Caco-2 (cell line): Measurements from ENCODE around the gene TTC39B. TPM values are rescaled to one million over a fixed set of nuclear protein-coding genes. Genes with fewer than 3 reads are reported as not detected.

ENCODE experiments used
- BruUV-seq: library from RNA; stranded (reverse); fragments of 400-500 nt; replicated peaks from 2 replicates; lab custom pipeline; 2021; lab: Mats Ljungman, UMichigan
- CTCF ChIA-PET: fragments of 300-600 bp; sonication (Branson Sonifier 250); formaldehyde crosslinking; loops from one replicate; lab custom pipeline; 2022; ENCODE audit warnings: antibody characterized with exemption; lab: Charles Lee
- POLR2A ChIA-PET: fragments of 300-600 bp; sonication (Branson Sonifier 250); formaldehyde crosslinking; loops from one replicate; lab custom pipeline; 2022; ENCODE audit warnings: antibody characterized with exemption; lab: Charles Lee
- DNase-seq, 2 experiments: peaks; one replicate each; pipeline versions ENCODE4 v3.0.0 to v3.0.0-alpha.2; 2020 to 2022
- H3K27me3 ChIP-seq: replicated peaks from 2 replicates; pipeline ENCODE4 v1.6.0; 2011; ENCODE audit warnings: low read length; ENCODE audit not compliant: control insufficient read depth, insufficient read depth
- H3K36me3 ChIP-seq: 2 replicates; pipeline ENCODE4 v1.5.1; 2011; ENCODE audit warnings: low read length; ENCODE audit not compliant: control insufficient read depth, insufficient read depth
- H3K4me1 ChIP-seq: fragments of 250-450 bp; sonication (Bioruptor Pico); 2 replicates; pipeline ENCODE4 v1.5.1; 2020; ENCODE audit warnings: mild to moderate bottlenecking
- H3K4me3 ChIP-seq: 2 replicates; pipeline ENCODE4 v1.5.1; 2011; ENCODE audit warnings: low read depth, mild to moderate bottlenecking, control low read depth, low read length
- H3K9me3 ChIP-seq: fragments of 250-450 bp; sonication (Bioruptor Pico); 2 replicates; pipeline ENCODE4 v1.5.1; 2020; ENCODE audit warnings: mild to moderate bottlenecking, moderate library complexity
- H3K27ac Mint-ChIP-seq: one replicate; pipeline ENCODE4 v1.8.0; 2022; ENCODE audit warnings: mixed read lengths; ENCODE audit not compliant: unreplicated experiment
- H3K27me3 Mint-ChIP-seq: one replicate; pipeline ENCODE4 v1.8.0; 2022; ENCODE audit warnings: mixed read lengths; ENCODE audit not compliant: insufficient read depth, unreplicated experiment
- H3K36me3 Mint-ChIP-seq: one replicate; pipeline ENCODE4 v1.8.0; 2022; ENCODE audit warnings: mild to moderate bottlenecking, mixed read lengths; ENCODE audit not compliant: insufficient read depth, unreplicated experiment
- H3K4me1 Mint-ChIP-seq: one replicate; pipeline ENCODE4 v1.8.0; 2022; ENCODE audit warnings: low read depth, mixed read lengths; ENCODE audit not compliant: unreplicated experiment
- H3K4me3 Mint-ChIP-seq: one replicate; pipeline ENCODE4 v1.8.0; 2022; ENCODE audit warnings: mild to moderate bottlenecking, moderate library complexity, mixed read lengths; ENCODE audit not compliant: unreplicated experiment
- H3K9me3 Mint-ChIP-seq: one replicate; pipeline ENCODE4 v1.8.0; 2022; ENCODE audit warnings: mixed read lengths; ENCODE audit not compliant: unreplicated experiment
- intact Hi-C: fragments of 100-400 bp; cut with micrococcal nuclease; formaldehyde crosslinking; loops from one replicate; pipeline ENCODE4 v1.10.0; 2022; ENCODE audit not compliant: unreplicated experiment
- total RNA-seq: library from RNA; stranded (reverse); gene quantifications from 2 replicates; pipeline ENCODE4 v1.2.3, GENCODE V29; 2022
- TF ChIP-seq, protein P1 (sequence below), 2 experiments: fragments of 200-600 bp in 1 of 2; IDR thresholded peaks; 1 replicate in 1 of 2; 2 replicates in 1 of 2; pipeline versions ENCODE4 v1.5.1 to v1.8.0; 2011 to 2022; ENCODE audit warnings: antibody characterized with exemption in 1 of 2, control low read depth in 1 of 2, inconsistent platforms in 1 of 2, low read depth in 1 of 2, low read length in 1 of 2, mild to moderate bottlenecking in 1 of 2, moderate library complexity in 1 of 2; ENCODE audit not compliant: insufficient read depth in 1 of 2, severe bottlenecking in 1 of 2, unreplicated experiment in 1 of 2

Gene TTC39B
- total RNA-seq, 1 experiment from 2014 or later: 6.9 TPM

DNA sequence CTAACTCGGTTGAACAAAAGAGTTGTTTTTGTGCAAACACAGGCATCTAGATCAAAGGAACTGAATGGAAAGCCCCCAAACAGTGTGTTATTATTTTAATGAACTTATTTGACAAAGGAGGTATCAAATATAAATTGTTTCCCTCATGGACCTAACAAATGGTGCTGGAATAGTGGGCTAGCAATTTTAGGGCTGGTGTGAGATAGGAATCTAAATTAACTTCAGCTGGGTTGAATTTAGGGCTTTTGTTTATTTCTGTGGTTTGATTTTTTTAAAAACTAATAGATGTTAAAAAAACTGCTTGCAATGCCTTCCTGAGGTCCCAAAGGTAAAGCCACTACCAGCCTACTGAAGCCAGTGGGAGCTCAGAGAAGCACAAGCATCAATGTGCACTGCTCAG lies 42.1 kb downstream of the TTC39B start:
- intact Hi-C loops: no loop called here
- TF ChIP-seq, protein P1, sequence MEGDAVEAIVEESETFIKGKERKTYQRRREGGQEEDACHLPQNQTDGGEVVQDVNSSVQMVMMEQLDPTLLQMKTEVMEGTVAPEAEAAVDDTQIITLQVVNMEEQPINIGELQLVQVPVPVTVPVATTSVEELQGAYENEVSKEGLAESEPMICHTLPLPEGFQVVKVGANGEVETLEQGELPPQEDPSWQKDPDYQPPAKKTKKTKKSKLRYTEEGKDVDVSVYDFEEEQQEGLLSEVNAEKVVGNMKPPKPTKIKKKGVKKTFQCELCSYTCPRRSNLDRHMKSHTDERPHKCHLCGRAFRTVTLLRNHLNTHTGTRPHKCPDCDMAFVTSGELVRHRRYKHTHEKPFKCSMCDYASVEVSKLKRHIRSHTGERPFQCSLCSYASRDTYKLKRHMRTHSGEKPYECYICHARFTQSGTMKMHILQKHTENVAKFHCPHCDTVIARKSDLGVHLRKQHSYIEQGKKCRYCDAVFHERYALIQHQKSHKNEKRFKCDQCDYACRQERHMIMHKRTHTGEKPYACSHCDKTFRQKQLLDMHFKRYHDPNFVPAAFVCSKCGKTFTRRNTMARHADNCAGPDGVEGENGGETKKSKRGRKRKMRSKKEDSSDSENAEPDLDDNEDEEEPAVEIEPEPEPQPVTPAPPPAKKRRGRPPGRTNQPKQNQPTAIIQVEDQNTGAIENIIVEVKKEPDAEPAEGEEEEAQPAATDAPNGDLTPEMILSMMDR (IDR thresholded peaks at IDR 0.05; ENCODE audit: insufficient read depth in 1 of 2, low read depth in 1 of 2, low read length in 1 of 2, severe bottlenecking in 1 of 2, unreplicated experiment in 1 of 2): no peak
- H3K36me3 ChIP-seq: no peaks in the 10 kb centered on the region
- Mint-ChIP-seq H3K27ac (no peak overlapping the region), H3K4me1 (no peaks in the 10 kb centered on the region), H3K4me3 (no peak overlapping the region), H3K36me3 (no peaks in the 10 kb centered on the region), H3K9me3 (no peaks in the 10 kb centered on the region), H3K27me3 (no peaks in the 10 kb centered on the region)
- no TSS peak for BruUV-seq
- no peaks in the 10 kb centered on the region for H3K4me1 ChIP-seq
- CTCF ChIA-PET: no interaction called here
- no peaks in the 10 kb centered on the region for H3K9me3 ChIP-seq
- no peak overlapping the region for H3K4me3 ChIP-seq
- H3K27me3 ChIP-seq: no peaks in the 10 kb centered on the region
- no peak for DNase-seq
- POLR2A ChIA-PET: no interaction called here

DNA sequence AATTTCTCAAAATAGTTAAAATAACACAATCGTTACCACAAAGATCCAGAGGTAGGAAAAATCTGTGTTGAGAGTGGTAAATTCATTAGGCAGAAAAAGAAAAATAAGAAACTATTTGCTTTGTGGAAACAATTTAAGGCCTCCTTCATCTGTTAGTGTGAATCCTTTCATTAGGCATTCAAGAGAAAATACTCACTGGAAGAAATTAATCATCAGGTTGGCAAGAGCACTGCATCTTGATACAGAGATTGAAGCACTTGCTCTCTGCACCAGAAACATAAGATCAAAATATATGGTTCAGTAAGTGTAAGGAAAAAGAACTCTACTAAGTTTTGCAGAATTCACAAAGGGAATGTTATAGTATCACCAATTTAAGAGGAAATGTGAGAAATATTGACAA lies 44.4 kb downstream of the TTC39B start:
- no peak for DNase-seq
- TF ChIP-seq, protein P1 (IDR thresholded peaks at IDR 0.05; ENCODE audit: insufficient read depth in 1 of 2, low read depth in 1 of 2, low read length in 1 of 2, severe bottlenecking in 1 of 2, unreplicated experiment in 1 of 2): no peak
- intact Hi-C loops: no loop called here
- no peak overlapping the region for H3K27ac Mint-ChIP-seq
- no peaks in the 10 kb centered on the region for H3K4me1 Mint-ChIP-seq
- CTCF ChIA-PET: no interaction called here
- no peaks in the 10 kb centered on the region for H3K9me3 Mint-ChIP-seq
- no peaks in the 10 kb centered on the region for H3K4me1 ChIP-seq
- H3K36me3 Mint-ChIP-seq: no peaks in the 10 kb centered on the region
- H3K4me3 Mint-ChIP-seq: no peak overlapping the region
- no peak overlapping the region for H3K4me3 ChIP-seq
- POLR2A ChIA-PET: no interaction called here
- no peaks in the 10 kb centered on the region for H3K36me3 ChIP-seq
- H3K27me3 ChIP-seq: no peaks in the 10 kb centered on the region
- H3K9me3 ChIP-seq: no peaks in the 10 kb centered on the region
- no peaks in the 10 kb centered on the region for H3K27me3 Mint-ChIP-seq
- no TSS peak for BruUV-seq

DNA sequence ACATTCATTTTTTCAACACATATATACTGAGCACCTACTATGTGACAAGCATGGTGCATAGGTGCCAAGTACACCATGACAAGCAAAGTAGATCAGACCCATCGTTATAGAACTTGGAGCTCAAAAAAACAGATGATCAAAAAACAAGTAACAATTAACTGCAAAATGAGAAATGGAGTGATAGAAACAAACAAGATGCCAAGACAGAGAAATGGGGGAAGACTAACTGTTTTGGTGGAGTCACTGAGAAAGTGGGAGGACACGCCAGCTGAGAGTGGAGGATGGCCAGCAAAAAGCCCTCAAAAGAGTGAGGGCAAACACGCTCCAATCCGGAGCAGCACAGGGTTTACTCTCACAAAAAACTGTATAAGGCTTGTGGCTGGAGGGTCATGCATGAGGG lies 50.6 kb downstream of the TTC39B start:
- no peak overlapping the region for H3K27ac Mint-ChIP-seq
- no peaks in the 10 kb centered on the region for H3K36me3 Mint-ChIP-seq
- H3K4me1 Mint-ChIP-seq: peaks cover 6% of the 10 kb centered on the region
- TF ChIP-seq, protein P1 (IDR thresholded peaks at IDR 0.05; ENCODE audit: insufficient read depth in 1 of 2, low read depth in 1 of 2, low read length in 1 of 2, severe bottlenecking in 1 of 2, unreplicated experiment in 1 of 2): no peak
- no TSS peak for BruUV-seq
- ChIA-PET CTCF (no interaction called here), POLR2A (no interaction called here)
- intact Hi-C loops: no loop called here
- Histone ChIP-seq H3K4me3 (no peak overlapping the region), H3K36me3 (no peaks in the 10 kb centered on the region), H3K9me3 (no peaks in the 10 kb centered on the region), H3K27me3 (no peaks in the 10 kb centered on the region), H3K4me1 (0 out of 2 replicates have a peak, but pooled peaks cover 3% of the 10 kb centered on the region)
- no peak for DNase-seq
- no peaks in the 10 kb centered on the region for H3K9me3 Mint-ChIP-seq
- no peaks in the 10 kb centered on the region for H3K27me3 Mint-ChIP-seq
- H3K4me3 Mint-ChIP-seq: no peak overlapping the region
